NCI-H748 (cell line): ENCODE data around the gene NDUFS4.
"Not testable (repeated sequence)": the region's sequence is repeated elsewhere in the genome, so short reads cannot be mapped to it uniquely, and the experiment has no call there.

Experiments
- DNase-seq: peaks from one replicate; lab custom pipeline; 2025; ENCODE audit not compliant: unreplicated experiment; lab: John Stamatoyannopoulos, UW

NDUFS4 gene

DNA sequence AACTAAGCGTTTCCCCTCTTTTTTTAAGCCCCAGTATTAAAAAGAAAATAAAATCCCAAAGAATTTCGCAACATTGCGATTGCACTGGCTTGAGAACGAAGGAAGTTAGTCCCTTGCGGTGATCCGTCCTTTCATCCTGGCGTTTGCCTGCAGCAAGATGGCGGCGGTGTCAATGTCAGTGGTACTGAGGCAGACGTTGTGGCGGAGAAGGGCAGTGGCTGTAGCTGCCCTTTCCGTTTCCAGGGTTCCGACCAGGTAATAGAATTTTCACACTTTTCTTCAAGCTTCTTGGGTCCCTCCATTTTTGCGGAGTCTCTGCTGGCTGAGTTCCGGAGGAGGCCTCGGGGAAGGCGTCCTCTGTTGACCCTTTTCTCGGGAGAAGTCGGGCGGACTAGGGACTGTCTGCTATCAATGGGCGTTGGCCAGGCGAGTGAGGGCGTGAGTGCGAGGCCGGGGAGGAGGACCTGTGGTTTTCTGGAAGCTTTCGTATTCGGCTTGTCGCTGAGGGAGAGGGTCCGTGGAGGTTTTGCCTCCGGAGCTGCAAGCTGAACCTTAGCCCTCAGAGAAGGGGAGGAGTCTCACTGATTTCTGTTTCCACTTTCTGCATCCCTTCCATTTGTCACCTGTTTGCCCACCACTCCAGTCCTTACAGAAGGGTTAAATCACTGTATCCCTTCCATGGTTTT is at the start of gene NDUFS4:
NDUFS4 (plus strand) TSS at position 134 of the 686 bp plus-strand sequence; CDS start at position 158, 24 bp downstream.
- peak; percentile 91 for DNase-seq

DNA sequence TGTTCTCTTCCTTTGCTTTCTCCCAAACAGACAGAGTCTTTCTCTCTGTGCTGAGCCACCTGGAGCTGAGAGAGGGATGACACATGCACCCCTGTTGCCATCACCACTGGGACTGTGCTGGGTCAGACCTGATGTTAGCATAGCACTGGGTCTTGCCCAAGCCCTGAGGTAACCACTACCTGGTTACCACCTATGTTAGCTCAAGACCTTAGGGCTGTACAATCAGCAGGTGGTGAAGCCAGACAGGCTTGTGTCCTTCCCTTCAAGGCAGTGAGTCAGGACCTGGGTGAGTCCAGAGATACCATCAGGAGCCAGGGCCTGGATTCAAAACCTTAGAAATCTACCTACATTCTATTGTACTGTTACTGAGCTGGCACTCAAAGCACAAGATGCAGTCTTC is 47.9 kb upstream of the NDUFS4 start:
- no peak for DNase-seq

DNA sequence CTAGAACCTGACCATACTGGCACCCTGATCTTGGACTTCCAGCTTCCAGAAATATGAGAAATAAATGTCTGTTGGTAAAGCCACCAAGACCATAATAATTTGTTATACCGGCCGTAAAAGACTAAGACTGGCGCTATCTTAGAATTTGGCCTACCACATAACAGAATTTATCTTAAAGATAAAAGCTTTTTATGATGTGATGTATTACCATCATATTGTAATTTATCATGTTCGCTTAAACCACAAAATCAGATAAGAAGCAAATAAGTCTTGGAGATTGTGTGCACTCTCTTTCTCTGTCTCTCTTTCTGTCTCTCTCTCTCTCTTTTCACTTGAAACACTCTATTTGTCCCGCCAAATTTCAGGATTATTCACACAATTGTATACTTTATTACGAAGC is 44.5 kb upstream of the NDUFS4 start:
- DNase-seq, result no peak

DNA sequence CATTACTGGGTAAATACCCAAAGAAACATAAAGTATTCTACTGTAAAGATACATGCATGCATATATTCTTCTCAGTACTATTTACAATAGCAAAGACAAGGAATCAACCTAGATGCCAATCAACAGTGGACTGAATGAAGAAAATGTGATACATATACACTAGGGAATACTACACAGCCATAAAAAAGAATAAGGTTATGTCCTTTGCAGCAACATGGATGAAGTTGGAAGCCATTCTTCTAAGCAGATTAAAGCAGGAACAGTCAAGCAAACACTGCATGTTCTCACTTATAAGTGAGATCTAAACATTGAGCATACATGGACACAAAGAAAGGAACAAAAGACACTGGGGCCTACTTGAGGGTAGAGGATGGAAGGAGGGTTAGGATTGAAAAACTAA is 39.6 kb upstream of the NDUFS4 start:
- DNase-seq, result no peak

DNA sequence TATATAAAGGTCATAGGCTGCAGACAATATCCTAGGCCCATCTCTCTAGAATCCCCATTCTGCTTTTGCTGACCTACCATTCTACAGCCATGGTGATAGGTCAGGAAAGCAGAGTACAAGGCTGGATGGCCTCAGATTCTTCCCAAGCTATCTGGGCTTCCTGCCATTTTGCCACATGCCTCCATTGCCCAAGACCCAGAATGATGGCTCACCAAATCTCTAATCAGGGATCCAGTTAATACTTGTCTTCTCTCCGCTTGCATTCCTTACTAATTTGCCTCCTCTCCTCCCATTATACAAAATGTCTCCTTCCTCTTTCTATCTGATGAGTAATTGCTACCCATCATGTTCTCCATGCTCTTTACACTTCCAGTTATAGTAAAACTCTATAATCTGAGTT is 22.7 kb upstream of the NDUFS4 start:
- no peak for DNase-seq

DNA sequence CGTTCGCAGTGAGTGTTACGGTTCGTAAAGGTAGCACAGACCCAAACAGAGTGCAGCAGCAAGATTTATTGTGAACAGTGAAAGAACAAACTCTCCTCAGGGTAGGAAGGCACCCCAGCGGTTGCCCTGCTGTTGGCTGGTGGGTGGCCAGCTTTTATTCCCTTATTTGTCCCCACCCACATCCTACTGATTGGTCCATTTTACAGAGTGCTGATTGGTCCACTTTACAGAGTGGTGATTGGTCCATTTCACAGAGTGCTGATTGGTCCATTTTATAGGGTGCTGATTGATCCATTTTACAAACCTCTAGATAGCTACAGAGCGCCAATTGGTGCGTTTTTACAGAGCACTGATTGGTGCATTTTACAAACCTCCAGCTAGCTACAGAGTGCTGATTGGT is 19.7 kb upstream of the NDUFS4 start:
- DNase-seq, result not testable (repeated sequence)

DNA sequence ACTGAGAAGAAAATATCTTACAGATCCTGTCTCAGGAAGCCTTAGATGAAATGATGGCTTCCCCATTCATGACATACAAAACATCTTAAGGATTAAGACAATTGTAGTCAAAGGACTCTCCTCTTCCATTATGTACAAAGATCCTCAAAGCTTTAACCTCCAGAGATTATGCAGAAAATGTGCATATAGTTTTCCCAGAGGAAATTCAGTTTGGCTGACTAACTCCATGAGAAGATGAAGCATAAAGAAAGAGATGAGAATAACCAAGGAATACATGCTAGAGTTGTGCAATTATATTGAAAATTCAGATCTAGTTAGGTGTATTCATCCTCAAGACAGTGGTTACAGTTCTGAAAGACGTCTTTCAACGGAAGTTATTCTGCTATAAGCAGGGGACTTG is 18.6 kb upstream of the NDUFS4 start:
- DNase-seq, result no peak

GRCh38 chr5:53542926-53543325 is 17.5 kb upstream of the NDUFS4 start:
- DNase-seq, result no peak

GRCh38 chr5:53543401-53543800 is 17.0 kb upstream of the NDUFS4 start:
- no peak for DNase-seq

- DNase-seq, result no peak
Observed at GRCh38 chr5:53545744-53546143, 14.7 kb upstream of the NDUFS4 start.

DNA sequence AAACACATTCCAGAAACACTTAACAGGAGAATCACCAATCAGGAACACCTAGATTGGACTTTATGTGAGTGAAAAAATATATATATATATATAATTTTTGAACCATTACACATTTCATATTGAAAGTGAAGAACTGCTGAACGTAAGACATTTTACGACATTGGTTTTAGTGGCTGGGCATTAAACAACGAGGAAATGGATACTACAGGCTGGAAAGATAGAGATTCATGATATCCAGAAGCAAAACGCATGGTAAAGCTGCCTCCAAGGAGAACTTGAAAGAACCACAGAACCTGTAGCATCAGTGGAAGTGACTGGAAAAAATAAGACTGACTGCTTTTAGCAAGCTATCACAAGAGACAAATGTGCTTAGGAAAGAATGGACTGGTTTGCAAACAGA is 13.2 kb upstream of the NDUFS4 start:
- no peak for DNase-seq

DNA sequence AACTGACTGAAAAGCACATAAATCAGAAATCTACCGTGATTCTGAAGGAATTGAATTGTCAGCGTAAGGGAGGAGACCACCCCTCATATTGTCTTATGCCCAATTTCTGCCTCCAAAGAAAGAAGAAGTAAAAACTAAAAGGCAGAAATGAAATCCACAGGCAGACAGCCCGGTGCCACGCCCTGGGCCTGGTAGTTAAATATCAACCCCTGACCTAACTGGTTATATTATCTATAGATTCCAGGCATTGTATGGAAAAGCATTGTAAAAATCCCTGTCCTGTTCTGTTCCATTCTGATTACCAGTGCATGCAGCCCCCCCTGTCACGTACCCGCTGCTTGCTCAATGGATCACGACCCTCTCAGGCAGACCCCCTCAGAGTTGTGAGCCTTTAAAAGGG is 11.9 kb upstream of the NDUFS4 start:
- DNase-seq, result not testable (repeated sequence)

GRCh38 chr5:53549792-53550191 is 10.6 kb upstream of the NDUFS4 start:
- DNase-seq, result no peak

GRCh38 chr5:53552561-53552960 is 7.9 kb upstream of the NDUFS4 start:
- DNase-seq, result no peak

DNA sequence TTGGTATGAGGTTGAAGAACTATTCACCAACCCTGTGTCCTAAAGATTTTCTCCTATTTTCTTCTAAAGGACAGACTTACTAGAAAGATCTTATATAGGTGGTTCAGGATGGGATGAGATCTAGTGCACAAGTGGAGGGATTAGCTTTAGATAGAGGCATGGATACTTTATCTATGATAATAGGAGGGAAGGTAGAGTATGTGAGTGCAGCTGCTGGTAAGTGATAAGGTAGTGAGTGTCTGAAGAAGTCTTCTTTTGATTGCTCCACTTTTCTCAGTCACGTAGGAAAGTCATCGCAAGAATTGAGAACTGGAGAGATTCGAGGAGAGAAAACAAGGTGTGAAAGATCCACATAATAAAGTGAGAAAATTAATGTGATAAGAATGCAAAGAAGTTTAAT is 6.0 kb upstream of the NDUFS4 start:
- DNase-seq, result no peak

GRCh38 chr5:53555160-53555559 is 5.3 kb upstream of the NDUFS4 start:
- DNase-seq, result no peak

DNA sequence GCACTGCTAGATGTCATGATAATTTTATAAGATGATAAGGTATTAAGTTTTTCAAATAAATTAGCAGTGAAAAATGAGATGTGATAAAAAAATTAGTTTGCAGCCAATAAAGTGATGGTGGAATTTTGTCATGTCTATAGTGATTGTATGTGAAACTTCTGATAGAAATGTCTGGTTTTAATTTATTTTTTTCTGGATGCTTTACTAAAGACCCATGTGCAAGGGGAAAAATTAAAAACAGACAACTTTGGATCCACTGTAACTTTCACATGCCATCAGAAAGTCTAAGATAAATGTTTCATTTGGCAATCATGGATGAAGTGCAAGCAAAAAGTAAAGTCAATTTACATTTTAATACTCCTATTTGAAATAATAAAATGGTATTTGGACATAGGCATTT is 4.4 kb upstream of the NDUFS4 start:
- DNase-seq, result no peak

DNA sequence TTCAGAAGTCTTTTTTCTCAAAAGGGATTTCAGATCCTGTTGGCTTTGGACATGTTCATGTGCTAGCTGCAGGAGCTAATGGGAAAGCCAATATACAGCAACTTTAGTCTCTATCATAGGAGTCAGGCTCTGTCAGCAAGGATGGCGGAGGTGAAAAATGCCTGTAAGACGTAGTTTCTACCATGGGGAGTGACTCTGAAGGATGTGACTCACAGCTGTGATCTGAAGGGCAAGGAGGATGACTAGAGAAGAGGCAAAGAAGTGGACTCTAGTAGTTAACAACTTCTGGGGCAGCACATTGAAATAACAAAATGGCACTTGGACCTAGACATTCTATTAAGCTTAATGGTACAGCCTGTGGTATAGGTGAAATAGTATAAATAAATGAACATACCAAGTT is 3.1 kb upstream of the NDUFS4 start:
- no peak for DNase-seq

DNA sequence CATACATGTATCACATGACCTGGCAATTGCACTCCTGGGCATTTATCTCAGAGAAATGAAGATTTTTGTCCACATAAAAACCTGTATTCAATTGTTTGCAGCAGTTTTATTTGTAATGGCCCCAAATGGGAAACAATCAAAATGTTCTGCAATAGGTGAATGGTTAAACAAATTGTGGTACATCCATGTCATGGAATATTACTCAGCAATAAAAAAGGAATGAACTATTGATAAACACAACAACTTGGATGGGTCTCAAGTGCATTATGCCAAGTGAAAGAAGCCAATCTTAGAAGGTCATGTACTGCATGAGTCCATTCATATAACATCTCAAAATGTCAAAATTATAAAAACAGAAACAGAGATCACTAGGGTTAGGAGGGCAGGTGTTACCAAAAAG is 1.5 kb upstream of the NDUFS4 start:
- no peak for DNase-seq

DNA sequence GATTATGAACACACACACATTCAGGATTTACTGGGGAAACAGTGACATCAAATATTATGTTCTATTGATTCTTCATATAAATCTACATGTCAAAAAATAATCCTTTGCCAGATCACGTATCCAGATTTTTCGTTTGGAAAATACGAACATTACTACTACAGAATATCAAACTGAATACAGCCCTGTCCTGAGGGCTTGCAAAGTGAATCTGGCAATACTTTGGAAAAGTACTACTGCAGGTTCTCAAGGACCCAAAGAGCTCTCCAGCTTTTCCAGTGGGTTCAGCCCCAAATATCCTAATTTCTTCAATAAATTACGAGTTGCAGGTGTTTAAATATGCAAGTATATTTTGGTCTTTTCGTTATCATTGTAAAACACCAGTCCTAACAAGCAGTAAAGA is 411 bp upstream of the NDUFS4 start:
- DNase-seq, result peak; percentile 28

DNA sequence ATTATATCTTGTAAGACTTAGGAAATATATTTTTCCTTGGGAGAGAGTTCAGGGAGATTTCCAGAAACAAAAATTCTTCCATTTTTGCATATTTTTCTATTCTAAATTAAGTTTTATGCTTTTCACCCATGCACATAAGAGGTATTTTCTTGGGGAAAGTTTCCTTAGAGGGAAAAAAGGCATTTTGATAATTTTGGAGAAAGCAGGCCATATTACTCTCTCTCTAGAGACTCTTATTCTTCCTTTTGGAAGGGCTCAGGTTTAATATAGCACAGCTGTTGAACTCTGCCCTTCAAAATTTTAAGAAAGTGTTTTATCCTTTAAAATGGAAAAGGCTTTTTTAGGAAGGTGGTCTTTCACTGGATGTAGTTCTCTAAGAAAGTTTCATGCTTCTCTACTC is 8.0 kb downstream of the NDUFS4 start:
- no peak for DNase-seq

DNA sequence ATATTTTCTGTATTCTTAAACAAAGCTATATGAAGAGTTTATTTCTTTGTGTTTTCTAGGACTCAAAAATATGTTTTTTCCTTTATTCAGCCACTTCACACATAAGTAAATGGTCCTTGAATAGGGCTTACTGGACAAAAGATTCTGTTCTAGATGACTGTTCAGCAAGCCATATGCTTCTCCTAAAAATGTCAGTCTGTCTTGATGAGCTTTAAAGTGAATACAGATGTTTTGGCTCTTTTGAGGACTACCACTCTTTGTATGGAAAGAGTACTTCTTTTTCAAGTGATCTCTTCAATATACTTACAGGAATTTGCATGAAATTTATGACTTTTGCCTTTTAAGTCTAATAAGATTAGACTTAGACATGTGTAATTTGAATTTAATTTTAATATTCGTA is 8.4 kb downstream of the NDUFS4 start:
- DNase-seq, result no peak

- DNase-seq, result no peak
Observed at GRCh38 chr5:53569453-53569852, 9.0 kb downstream of the NDUFS4 start.
